ENCODE results near the gene ABHD1.
A peak's percentile ranks its signal among the peaks of the same experiment; 100 is the strongest.
"Not testable (repeated sequence)": the region's sequence is repeated elsewhere in the genome, so short reads cannot be mapped to it uniquely, and the experiment has no call there.

Gene ABHD1

GRCh38 chr2:27117995-27118524 is 5.6 kb upstream of the ABHD1 start:
- H3K9me3 ChIP-seq (ENCODE audit: control insufficient read depth, low read length) = no peaks in the 10 kb centered on the region
- no peak overlapping the region for H3K27ac ChIP-seq (ENCODE audit: low read depth, low read length, severe bottlenecking)
- H3K4me3 ChIP-seq (ENCODE audit: extremely low read depth, insufficient read depth, low read length, poor library complexity, severe bottlenecking) = peak overlapping the region; percentile 23
- H3K4me1 ChIP-seq (ENCODE audit: control insufficient read depth, insufficient read depth, low read length, poor library complexity, severe bottlenecking) = no peaks in the 10 kb centered on the region
- H3K36me3 ChIP-seq (ENCODE audit: control insufficient read depth, insufficient read depth, low read length) = no peaks in the 10 kb centered on the region
- 20 to 24% methylated on average over 4 to 10 of the region's 14 CpGs for WGBS, 2 experiments (ENCODE audit: insufficient coverage in 2 of 2)

GRCh38 chr2:27118525-27119329 is 4.9 kb upstream of the ABHD1 start, which contains the start of gene CGREF1:
Gene CGREF1, minus strand, starts transcription at chr2:27119128. Its CDS starts 14,762 bp downstream, at chr2:27104366.
- peak within 1 kb of the TSS; percentile 23 for H3K4me3 ChIP-seq (ENCODE audit: extremely low read depth, insufficient read depth, low read length, poor library complexity, severe bottlenecking)
- no peak within 1 kb of the TSS for H3K27ac ChIP-seq (ENCODE audit: low read depth, low read length, severe bottlenecking)
- no peaks in the 10 kb centered on the region for H3K36me3 ChIP-seq (ENCODE audit: control insufficient read depth, insufficient read depth, low read length)
- WGBS, 2 experiments (ENCODE audit: insufficient coverage in 2 of 2) = 10 to 13% methylated on average over 70 to 73 of the region's 84 CpGs
- no peaks in the 10 kb centered on the region for H3K4me1 ChIP-seq (ENCODE audit: control insufficient read depth, insufficient read depth, low read length, poor library complexity, severe bottlenecking)
- H3K9me3 ChIP-seq (ENCODE audit: control insufficient read depth, low read length) = no peaks in the 10 kb centered on the region

- H3K4me3 ChIP-seq (ENCODE audit: extremely low read depth, insufficient read depth, low read length, poor library complexity, severe bottlenecking) = peak overlapping the region; percentile 23
- not testable (repeated sequence) for H3K27ac ChIP-seq (ENCODE audit: low read depth, low read length, severe bottlenecking); H3K36me3 ChIP-seq (ENCODE audit: control insufficient read depth, insufficient read depth, low read length); H3K4me1 ChIP-seq (ENCODE audit: control insufficient read depth, insufficient read depth, low read length, poor library complexity, severe bottlenecking); H3K9me3 ChIP-seq (ENCODE audit: control insufficient read depth, low read length)
- 92 to 98% methylated on average over 5 to 7 of the region's 8 CpGs for WGBS, 2 experiments (ENCODE audit: insufficient coverage in 2 of 2)
Measured at GRCh38 chr2:27119330-27119670, 4.3 kb upstream of the ABHD1 start.

- Histone ChIP-seq H3K27ac (ENCODE audit: low read depth, low read length, severe bottlenecking) (no peak overlapping the region), H3K9me3 (ENCODE audit: control insufficient read depth, low read length) (no peaks in the 10 kb centered on the region), H3K4me1 (ENCODE audit: control insufficient read depth, insufficient read depth, low read length, poor library complexity, severe bottlenecking) (no peaks in the 10 kb centered on the region), H3K4me3 (ENCODE audit: extremely low read depth, insufficient read depth, low read length, poor library complexity, severe bottlenecking) (no peak overlapping the region), H3K36me3 (ENCODE audit: control insufficient read depth, insufficient read depth, low read length) (no peaks in the 10 kb centered on the region)
- 77 to 82% methylated on average over 2 of the region's 2 CpGs for WGBS, 2 experiments (ENCODE audit: insufficient coverage in 2 of 2)
Measured at GRCh38 chr2:27121906-27122305, 1.7 kb upstream of the ABHD1 start.

GRCh38 chr2:27122791-27123190 is 824 bp upstream of the ABHD1 start:
- Histone ChIP-seq H3K4me3 (ENCODE audit: extremely low read depth, insufficient read depth, low read length, poor library complexity, severe bottlenecking) (no peak overlapping the region), H3K9me3 (ENCODE audit: control insufficient read depth, low read length) (no peaks in the 10 kb centered on the region), H3K4me1 (ENCODE audit: control insufficient read depth, insufficient read depth, low read length, poor library complexity, severe bottlenecking) (no peaks in the 10 kb centered on the region), H3K27ac (ENCODE audit: low read depth, low read length, severe bottlenecking) (no peak overlapping the region), H3K36me3 (ENCODE audit: control insufficient read depth, insufficient read depth, low read length) (no peaks in the 10 kb centered on the region)
- WGBS, 2 experiments (ENCODE audit: insufficient coverage in 2 of 2) = 88 to 94% methylated on average over 6 to 7 of the region's 7 CpGs

GRCh38 chr2:27125104-27125503 is 1.5 kb downstream of the ABHD1 start:
- H3K4me3 ChIP-seq (ENCODE audit: extremely low read depth, insufficient read depth, low read length, poor library complexity, severe bottlenecking) = no peak overlapping the region
- H3K4me1 ChIP-seq (ENCODE audit: control insufficient read depth, insufficient read depth, low read length, poor library complexity, severe bottlenecking) = no peaks in the 10 kb centered on the region
- H3K9me3 ChIP-seq (ENCODE audit: control insufficient read depth, low read length) = no peaks in the 10 kb centered on the region
- H3K36me3 ChIP-seq (ENCODE audit: control insufficient read depth, insufficient read depth, low read length) = peaks cover 7% of the 10 kb centered on the region
- no peak overlapping the region for H3K27ac ChIP-seq (ENCODE audit: low read depth, low read length, severe bottlenecking)
- 90 to 100% methylated on average over 2 to 3 of the region's 3 CpGs for WGBS, 2 experiments (ENCODE audit: insufficient coverage in 2 of 2)

GRCh38 chr2:27126252-27126710 is 2.7 kb downstream of the ABHD1 start:
- H3K4me1 ChIP-seq (ENCODE audit: control insufficient read depth, insufficient read depth, low read length, poor library complexity, severe bottlenecking) = no peaks in the 10 kb centered on the region
- H3K27ac ChIP-seq (ENCODE audit: low read depth, low read length, severe bottlenecking) = no peak overlapping the region
- H3K9me3 ChIP-seq (ENCODE audit: control insufficient read depth, low read length) = no peaks in the 10 kb centered on the region
- 57 to 73% methylated on average over 3 to 5 of the region's 5 CpGs for WGBS, 2 experiments (ENCODE audit: insufficient coverage in 2 of 2)
- H3K4me3 ChIP-seq (ENCODE audit: extremely low read depth, insufficient read depth, low read length, poor library complexity, severe bottlenecking) = no peak overlapping the region
- peaks cover 19% of the 10 kb centered on the region for H3K36me3 ChIP-seq (ENCODE audit: control insufficient read depth, insufficient read depth, low read length)

GRCh38 chr2:27127883-27128667 is 4.5 kb downstream of the ABHD1 start:
- Histone ChIP-seq H3K36me3 (ENCODE audit: control insufficient read depth, insufficient read depth, low read length) (peaks cover 37% of the 10 kb centered on the region), H3K4me1 (ENCODE audit: control insufficient read depth, insufficient read depth, low read length, poor library complexity, severe bottlenecking) (peaks cover 3% of the 10 kb centered on the region), H3K27ac (ENCODE audit: low read depth, low read length, severe bottlenecking) (no peak overlapping the region), H3K4me3 (ENCODE audit: extremely low read depth, insufficient read depth, low read length, poor library complexity, severe bottlenecking) (no peak overlapping the region), H3K9me3 (ENCODE audit: control insufficient read depth, low read length) (no peaks in the 10 kb centered on the region)
- 88 to 90% methylated on average over 9 of the region's 9 CpGs for whole genome bisulfite sequencing, 2 experiments (ENCODE audit: insufficient coverage in 2 of 2)

- 92 to 97% methylated on average over 5 to 8 of the region's 11 CpGs for WGBS, 2 experiments (ENCODE audit: insufficient coverage in 2 of 2)
- peaks cover 9% of the 10 kb centered on the region for H3K4me1 ChIP-seq (ENCODE audit: control insufficient read depth, insufficient read depth, low read length, poor library complexity, severe bottlenecking)
- H3K4me3 ChIP-seq (ENCODE audit: extremely low read depth, insufficient read depth, low read length, poor library complexity, severe bottlenecking) = no peak overlapping the region
- H3K9me3 ChIP-seq (ENCODE audit: control insufficient read depth, low read length) = no peaks in the 10 kb centered on the region
- H3K27ac ChIP-seq (ENCODE audit: low read depth, low read length, severe bottlenecking) = no peak overlapping the region
- H3K36me3 ChIP-seq (ENCODE audit: control insufficient read depth, insufficient read depth, low read length) = peaks cover 40% of the 10 kb centered on the region
Measured at GRCh38 chr2:27128668-27129571, 5.3 kb downstream of the ABHD1 start.

GRCh38 chr2:27130396-27130795 is 6.8 kb downstream of the ABHD1 start:
- no peak overlapping the region for H3K27ac ChIP-seq (ENCODE audit: low read depth, low read length, severe bottlenecking)
- H3K36me3 ChIP-seq (ENCODE audit: control insufficient read depth, insufficient read depth, low read length) = peaks cover 40% of the 10 kb centered on the region
- H3K9me3 ChIP-seq (ENCODE audit: control insufficient read depth, low read length) = no peaks in the 10 kb centered on the region
- H3K4me1 ChIP-seq (ENCODE audit: control insufficient read depth, insufficient read depth, low read length, poor library complexity, severe bottlenecking) = peaks cover 9% of the 10 kb centered on the region
- WGBS, 2 experiments (ENCODE audit: insufficient coverage in 2 of 2) = 93 to 96% methylated on average over 9 to 10 of the region's 10 CpGs
- H3K4me3 ChIP-seq (ENCODE audit: extremely low read depth, insufficient read depth, low read length, poor library complexity, severe bottlenecking) = no peak overlapping the region
